UCSD-AML1 (cell line): ENCODE results near the gene ARL6.

Experiments used
- DNase-seq: peaks from one replicate; lab custom pipeline; 2025; ENCODE audit not compliant: unreplicated experiment; lab: John Stamatoyannopoulos, UW

The ARL6 gene, protein sequence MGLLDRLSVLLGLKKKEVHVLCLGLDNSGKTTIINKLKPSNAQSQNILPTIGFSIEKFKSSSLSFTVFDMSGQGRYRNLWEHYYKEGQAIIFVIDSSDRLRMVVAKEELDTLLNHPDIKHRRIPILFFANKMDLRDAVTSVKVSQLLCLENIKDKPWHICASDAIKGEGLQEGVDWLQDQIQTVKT

GRCh38 chr3:97764407-97765238 is at the start of gene ARL6:
Gene ARL6 (plus strand): TSS chr3:97764758. CDS start chr3:97768108, 3,350 bp downstream.
- DNase-seq = peak; percentile 86

GRCh38 chr3:97719156-97719821 is 45.3 kb upstream of the ARL6 start:
- peak; percentile 57 for DNase-seq

- no peak for DNase-seq
These were observed 44.1 kb upstream of the ARL6 start for GRCh38 chr3:97720417-97720816.

DNA sequence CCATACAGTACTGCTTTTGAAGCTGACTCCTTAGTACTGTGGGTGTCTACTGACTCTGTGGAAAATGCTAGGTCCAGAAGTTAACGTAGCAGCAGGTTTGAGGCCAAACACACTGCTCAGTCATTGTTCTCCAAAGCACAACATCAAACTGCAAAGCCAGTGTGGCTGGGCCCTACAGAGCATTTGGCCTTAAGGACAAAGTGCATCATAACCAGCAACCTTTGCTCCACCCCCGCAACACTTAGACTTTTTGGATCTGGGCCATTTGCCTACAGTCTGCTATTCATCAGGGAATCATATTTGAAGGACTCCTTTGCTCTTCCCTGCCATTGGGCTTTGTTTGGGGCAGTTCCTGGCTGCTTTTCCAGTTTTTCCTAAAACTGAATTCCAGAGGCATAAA is 43.1 kb upstream of the ARL6 start:
- DNase-seq = no peak

DNA sequence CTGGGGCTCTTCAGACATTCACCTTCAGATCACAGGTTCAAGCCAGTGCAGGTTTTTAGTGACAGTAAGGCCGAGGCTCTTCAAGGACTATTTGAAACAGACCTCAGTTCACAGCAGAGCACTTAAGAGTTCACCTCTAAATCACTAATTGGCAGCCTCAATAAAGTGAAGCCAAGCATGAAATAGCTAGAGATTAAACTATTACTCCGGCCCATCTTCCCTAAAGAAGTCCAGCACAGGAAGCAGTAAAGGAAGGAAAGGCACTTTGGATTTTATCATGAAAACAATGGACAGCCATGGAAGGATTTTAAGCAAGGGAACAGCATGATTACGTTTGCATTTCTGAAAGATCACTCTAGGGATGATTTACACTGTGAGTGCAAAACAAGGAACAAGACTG is 27.6 kb upstream of the ARL6 start:
- no peak for DNase-seq

- no peak for DNase-seq
These were observed 25.8 kb upstream of the ARL6 start for GRCh38 chr3:97738761-97739160.

GRCh38 chr3:97742036-97742435 is 22.5 kb upstream of the ARL6 start:
- no peak for DNase-seq

DNA sequence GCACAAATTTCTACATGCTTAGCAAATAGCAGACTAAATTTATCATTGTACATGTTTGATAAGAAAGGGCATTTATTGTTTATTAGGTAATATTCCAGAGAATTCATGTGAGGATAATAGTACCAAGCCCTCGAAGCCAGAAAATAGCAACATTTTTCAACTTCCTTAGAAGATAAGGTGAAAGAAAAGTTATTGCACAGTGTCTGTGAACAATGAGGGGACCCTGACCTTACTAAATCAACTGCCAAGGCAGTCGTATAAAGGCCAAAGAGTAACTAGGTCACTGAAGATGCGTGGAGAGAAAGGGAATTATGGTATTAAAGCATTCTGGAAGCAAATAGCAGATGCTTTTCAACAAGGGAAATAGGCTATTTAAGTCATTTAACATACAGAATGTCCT is 20.3 kb upstream of the ARL6 start:
- no peak for DNase-seq

GRCh38 chr3:97763586-97764406 is 762 bp upstream of the ARL6 start:
- no peak for DNase-seq

DNA sequence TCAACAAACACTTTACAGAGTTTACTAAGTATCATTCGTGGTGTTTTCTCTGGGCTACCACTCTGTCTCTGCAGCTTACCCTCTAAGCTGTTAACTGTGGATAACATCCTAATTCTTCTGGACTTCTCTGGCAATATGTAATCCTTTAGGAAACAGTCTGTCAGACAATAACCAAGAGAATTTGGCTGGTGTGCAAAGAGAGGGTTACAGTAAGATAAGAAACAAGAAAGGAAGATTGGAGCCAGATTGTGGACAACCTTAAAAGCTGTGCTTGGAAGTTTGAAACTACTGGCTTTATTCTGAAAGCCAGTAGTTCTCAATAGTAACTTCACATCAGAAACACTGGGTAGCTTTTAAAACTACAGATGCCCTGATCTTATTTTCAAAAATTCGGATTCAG is 778 bp downstream of the ARL6 start:
- no peak for DNase-seq

DNA sequence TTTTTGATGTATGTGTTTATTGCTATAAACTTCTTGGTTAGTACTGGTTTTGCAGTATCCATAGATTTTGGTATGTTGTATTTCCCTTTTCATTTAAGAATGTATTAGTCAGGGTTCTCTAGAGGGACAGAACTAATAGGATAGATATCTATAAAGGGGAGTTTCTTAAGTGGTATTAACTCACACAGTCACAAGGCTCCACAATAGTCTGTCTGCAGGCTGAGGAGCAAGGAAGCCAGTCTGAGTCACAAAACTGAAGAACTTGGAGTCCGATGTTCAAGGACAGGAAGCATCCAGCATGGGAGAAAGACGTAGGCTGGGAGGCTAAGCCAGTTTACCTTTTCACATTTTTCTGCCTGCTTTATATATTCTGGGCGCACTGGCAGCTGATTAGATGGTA is 8.4 kb downstream of the ARL6 start:
- DNase-seq = no peak

- no peak for DNase-seq
These were observed 13.6 kb downstream of the ARL6 start for GRCh38 chr3:97778152-97778551.

GRCh38 chr3:97793420-97794019 is 29.0 kb downstream of the ARL6 start:
- no peak for DNase-seq

DNA sequence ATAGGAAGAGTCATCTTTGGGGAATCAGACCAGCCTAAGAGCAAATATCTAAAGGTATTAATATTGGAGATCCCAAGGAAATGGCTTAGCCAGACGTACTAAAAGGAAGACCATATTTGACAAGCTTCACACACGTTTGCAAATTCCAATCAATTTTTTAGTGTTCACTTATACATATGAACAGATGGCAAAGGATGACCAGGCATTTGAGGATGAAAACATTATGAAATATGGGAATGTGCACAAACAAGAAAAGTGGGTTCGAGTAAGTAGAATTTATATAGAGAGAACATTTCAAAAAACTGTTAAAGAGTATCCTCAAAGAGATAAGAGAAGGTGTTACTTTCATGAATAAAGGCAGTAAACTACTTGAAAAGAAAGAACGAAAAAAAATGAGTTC is 31.4 kb downstream of the ARL6 start:
- no peak for DNase-seq

DNA sequence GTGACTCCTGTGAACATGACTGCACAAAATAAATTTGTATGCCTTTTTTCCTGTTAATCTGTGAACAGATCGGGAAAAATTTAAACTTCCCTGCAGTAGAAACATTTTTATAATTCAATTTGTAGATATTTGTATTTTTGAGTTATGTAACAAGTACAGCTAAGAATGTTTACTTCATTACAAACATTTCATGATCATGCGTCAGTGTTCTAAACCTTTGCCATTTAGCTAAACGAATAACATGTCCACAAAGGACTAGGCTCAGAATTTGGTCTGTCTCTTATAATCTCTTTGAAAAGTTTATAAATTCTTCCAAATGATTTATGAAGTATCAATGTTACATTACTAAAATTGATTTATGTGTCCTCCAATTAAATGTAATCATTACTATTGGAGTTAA is 39.9 kb downstream of the ARL6 start:
- DNase-seq = no peak

DNA sequence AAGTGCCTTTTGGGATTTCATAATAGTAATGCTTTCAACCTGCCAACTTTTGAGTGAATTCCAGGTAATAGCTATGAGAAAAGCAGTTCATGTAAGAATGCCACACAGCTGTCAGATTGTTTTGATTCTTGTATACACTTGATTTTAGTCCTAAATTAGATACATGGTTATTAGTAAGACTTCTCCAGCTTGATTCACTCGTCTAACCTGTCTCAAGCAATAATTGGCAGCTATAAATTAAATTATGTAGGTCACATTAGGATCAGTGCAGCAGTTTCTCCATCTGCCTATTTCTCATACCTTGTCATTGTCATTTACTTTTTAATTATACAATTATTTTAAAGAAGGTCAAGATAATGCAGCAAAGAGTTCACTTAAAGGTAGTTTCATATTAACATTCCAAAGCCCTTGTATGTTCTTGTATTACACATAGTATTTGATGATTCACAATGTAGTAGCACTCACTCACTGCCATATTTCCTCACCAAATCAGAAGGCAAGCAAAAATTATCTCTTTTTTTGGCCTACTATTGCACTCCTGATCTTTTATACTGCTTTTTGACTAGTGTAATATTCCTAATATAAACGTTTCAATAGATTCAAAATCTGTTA is 46.3 kb downstream of the ARL6 start:
- DNase-seq = no peak

- no peak for DNase-seq
These were observed 50.8 kb downstream of the ARL6 start for GRCh38 chr3:97815149-97815917.

DNA sequence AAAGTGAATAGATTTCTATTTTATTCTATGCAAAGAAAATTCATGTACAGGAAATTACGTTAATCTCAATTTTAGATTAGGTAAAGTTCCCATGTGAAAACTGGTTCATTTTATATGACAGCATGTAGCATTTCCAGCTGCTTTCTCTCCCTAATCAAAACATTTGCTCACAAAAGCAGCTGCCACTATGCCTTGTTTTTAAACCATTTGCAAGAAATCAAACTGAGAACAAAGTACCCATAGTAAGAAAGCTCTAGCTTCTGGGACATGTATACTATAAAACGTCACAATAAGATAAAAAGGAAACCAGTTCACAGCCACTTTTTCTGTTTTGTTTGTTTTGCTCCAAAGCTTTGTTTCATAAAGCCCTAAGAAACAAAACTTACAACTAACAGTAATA is 52.3 kb downstream of the ARL6 start:
- no peak for DNase-seq

GRCh38 chr3:97817965-97818364 is 53.4 kb downstream of the ARL6 start:
- no peak for DNase-seq

DNA sequence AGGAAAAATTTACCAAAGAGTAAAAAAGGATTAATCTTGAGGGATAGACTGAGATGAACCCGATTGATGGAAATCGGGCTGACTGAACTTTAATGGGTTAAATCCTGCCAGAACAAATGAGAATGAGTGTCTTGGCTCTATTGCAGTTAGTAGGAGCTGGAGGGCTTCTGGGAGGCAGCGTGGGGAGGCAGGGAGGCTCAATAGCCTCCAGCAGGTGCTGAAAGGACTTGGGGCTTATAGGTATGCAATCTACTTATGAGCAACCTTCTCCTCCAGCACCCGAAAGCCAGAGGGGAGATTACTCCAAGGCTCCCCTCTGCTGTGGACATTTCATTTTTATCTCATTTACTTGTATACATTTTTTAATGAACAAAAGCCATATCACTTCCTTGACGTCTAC is 56.2 kb downstream of the ARL6 start:
- DNase-seq = no peak
